DND-41 (cell line): ENCODE data around the gene PADI3.

Experiments used
- EZH2 ChIP-seq: IDR thresholded peaks from 3 replicates; pipeline ENCODE4 v1.6.1; 2012; ENCODE audit warnings: borderline replicate concordance, low read depth, mild to moderate bottlenecking, moderate library complexity, low read length, inconsistent platforms; ENCODE audit not compliant: severe bottlenecking
- TF ChIP-seq, protein P1 (sequence below): IDR thresholded peaks from 2 replicates; pipeline ENCODE4 v1.5.1; 2012; ENCODE audit warnings: borderline replicate concordance, low read length, moderate library complexity, mild to moderate bottlenecking; ENCODE audit not compliant: poor library complexity, severe bottlenecking; ENCODE audit errors: extremely low read depth

DNA sequence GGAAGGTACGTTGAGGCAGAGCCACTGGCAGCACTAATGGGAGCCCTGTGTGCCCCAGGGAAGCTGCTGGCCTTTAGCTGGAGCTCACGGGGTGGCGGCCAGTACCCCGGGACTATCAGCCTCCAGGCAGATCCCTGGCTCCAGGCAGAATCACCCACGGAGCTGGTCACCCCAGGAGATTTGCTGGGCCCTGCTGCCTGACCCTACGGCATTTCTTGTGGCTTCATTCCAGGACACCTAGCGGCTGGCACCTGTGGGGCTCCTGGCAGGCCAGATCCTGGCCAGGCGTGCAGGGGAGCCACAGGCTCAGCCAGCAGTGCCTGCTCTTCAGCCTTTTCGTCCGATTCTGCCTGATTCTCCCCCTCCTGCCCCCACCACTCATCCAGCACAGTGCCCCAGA lies 36.9 kb upstream of the PADI3 start:
- TF ChIP-seq, protein P1, sequence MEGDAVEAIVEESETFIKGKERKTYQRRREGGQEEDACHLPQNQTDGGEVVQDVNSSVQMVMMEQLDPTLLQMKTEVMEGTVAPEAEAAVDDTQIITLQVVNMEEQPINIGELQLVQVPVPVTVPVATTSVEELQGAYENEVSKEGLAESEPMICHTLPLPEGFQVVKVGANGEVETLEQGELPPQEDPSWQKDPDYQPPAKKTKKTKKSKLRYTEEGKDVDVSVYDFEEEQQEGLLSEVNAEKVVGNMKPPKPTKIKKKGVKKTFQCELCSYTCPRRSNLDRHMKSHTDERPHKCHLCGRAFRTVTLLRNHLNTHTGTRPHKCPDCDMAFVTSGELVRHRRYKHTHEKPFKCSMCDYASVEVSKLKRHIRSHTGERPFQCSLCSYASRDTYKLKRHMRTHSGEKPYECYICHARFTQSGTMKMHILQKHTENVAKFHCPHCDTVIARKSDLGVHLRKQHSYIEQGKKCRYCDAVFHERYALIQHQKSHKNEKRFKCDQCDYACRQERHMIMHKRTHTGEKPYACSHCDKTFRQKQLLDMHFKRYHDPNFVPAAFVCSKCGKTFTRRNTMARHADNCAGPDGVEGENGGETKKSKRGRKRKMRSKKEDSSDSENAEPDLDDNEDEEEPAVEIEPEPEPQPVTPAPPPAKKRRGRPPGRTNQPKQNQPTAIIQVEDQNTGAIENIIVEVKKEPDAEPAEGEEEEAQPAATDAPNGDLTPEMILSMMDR: no peak
- no peak for TF ChIP-seq EZH2
